ENCODE results near the gene GBE1.

The GBE1 gene

DNA sequence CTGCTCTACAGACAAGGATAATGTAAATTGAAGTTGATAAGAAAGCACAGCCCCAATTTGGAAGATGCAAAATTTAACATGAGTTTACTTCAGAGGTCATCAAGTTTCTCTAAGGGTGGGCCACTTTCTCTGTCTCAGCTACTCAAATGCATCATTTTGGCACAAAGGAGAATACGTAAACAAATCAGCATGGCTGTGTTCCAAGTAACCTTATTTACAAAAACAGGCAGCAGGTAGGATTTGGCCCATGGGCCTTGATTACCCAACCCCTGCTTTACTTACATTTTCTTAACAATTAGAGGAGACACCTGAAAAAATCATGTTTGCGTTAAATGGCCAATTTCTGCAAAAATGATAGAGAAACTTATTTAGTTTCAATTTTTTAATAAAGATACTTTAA, 181.7 kb downstream of the GBE1 start:
- no peak for DNase-seq (ENCODE audit: low read depth)
- TF ChIP-seq, protein P1, sequence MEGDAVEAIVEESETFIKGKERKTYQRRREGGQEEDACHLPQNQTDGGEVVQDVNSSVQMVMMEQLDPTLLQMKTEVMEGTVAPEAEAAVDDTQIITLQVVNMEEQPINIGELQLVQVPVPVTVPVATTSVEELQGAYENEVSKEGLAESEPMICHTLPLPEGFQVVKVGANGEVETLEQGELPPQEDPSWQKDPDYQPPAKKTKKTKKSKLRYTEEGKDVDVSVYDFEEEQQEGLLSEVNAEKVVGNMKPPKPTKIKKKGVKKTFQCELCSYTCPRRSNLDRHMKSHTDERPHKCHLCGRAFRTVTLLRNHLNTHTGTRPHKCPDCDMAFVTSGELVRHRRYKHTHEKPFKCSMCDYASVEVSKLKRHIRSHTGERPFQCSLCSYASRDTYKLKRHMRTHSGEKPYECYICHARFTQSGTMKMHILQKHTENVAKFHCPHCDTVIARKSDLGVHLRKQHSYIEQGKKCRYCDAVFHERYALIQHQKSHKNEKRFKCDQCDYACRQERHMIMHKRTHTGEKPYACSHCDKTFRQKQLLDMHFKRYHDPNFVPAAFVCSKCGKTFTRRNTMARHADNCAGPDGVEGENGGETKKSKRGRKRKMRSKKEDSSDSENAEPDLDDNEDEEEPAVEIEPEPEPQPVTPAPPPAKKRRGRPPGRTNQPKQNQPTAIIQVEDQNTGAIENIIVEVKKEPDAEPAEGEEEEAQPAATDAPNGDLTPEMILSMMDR (conservative IDR thresholded peaks at IDR 0.05; ENCODE audit: low read depth, low read length), result no peak
- no peak overlapping the region for H3K4me3 ChIP-seq (ENCODE audit: low read length)

DNA sequence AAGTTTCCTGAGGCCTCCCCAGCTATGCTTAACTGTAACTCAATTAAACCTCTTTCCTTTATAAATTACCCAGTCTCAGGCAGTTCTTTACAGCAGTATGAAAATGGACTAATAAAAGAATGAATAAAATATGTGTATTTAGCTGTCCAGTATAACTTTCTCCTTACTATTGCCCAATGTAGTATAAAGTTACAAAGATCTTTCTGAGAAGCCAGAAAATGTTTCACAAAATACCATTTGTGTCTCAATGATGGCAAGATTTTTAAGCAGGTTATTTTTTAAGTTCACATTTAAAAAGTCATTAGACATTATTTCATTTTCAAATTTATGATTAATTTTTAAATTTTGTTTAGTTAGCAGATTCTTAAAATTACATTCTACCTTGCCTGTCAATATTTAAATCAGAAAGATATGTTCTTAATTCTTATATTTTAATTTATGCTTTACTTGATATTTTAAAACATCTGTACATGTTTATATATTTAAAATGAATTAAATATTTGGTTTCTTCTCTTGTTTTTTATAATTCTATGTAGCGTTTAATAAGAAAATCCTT, 189.2 kb downstream of the GBE1 start:
- no peak overlapping the region for H3K4me3 ChIP-seq (ENCODE audit: low read length)
- DNase-seq (ENCODE audit: low read depth), result no peak
- TF ChIP-seq, protein P1 (conservative IDR thresholded peaks at IDR 0.05; ENCODE audit: low read depth, low read length), result no peak

DNA sequence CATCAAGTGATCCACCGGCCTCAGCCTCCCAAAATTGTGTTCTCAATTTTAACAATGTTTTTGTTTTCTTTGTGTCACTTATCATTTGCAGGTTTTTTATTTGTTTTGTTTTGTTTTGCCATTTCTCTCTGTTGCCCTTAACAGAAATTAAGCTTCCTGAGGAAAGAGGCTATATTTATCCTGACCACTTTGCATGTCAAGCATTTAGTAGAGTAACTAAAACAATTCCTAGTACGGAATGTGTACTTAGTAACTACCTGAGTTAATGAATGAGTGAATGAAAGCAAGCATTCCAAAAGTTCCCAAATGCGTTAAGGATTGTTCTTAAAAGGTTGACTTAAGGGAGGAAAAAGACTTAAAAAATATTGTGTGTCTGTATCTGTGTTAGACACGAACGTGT, 193.1 kb downstream of the GBE1 start:
- TF ChIP-seq, protein P1 (conservative IDR thresholded peaks at IDR 0.05; ENCODE audit: low read depth, low read length), result no peak
- no peak overlapping the region for H3K4me3 ChIP-seq (ENCODE audit: low read length)
- DNase-seq (ENCODE audit: low read depth), result no peak

DNA sequence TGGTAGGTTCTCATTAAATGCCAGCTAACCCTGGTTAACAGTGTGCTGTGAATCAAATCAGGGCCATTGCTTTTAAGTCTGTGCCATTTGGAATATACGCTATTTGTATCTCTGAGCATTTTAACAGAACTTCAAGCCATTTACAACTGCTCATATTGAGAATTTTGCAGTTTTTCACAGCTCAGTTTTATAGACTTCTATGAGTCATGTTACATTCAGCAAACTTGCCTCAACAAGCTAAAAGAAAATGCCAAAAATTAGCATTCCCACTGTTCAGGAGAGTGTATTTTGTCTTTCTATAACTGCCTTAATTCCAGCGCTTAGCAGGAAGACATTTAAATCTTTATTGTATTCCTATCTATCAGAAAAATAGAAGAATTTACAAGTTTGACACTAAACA, 196.4 kb downstream of the GBE1 start:
- TF ChIP-seq, protein P1 (conservative IDR thresholded peaks at IDR 0.05; ENCODE audit: low read depth, low read length), result no peak
- H3K4me3 ChIP-seq (ENCODE audit: low read length), result no peak overlapping the region
- no peak for DNase-seq (ENCODE audit: low read depth)

DNA sequence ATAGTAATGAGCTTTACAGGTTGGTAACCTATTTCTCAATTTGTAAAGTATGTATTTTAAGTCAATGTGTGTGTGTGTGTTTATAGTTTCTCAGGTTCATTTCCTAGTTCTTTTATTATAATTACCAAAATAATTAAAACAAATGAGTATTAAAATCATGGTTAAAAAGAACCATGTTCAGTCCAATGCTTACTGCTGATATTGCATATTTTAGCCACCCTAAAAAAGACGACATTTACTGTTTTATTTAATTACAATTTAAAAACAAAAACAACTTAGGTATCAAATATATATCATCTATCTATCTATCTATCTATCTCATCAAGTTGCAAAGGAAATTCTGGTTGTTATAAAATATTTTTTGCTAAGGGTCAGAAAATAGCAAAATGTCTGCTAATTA, 203.3 kb downstream of the GBE1 start:
- no peak for DNase-seq (ENCODE audit: low read depth)
- no peak overlapping the region for H3K4me3 ChIP-seq (ENCODE audit: low read length)
- TF ChIP-seq, protein P1 (conservative IDR thresholded peaks at IDR 0.05; ENCODE audit: low read depth, low read length), result no peak

DNA sequence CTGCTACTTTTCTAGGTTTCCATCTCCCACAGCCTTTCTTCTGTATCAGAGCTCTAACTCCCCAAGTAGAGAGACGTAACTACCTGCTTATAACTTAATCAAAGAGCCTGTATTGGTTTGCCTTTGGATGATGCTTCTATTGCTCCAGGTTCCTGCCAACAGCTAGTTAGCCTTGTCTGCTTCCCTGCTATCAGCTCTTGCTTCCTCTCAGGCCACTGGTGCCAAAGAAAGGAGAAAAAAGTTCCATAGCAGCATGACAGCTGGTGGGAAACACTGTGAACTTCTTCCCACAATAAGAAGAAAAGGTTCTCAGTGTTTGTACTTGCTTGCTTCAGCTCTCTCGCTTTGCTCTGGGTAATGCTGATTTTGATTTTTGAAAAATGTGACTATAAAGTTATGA, 206.6 kb downstream of the GBE1 start:
- no peak for DNase-seq (ENCODE audit: low read depth)
- no peak overlapping the region for H3K4me3 ChIP-seq (ENCODE audit: low read length)
- TF ChIP-seq, protein P1 (conservative IDR thresholded peaks at IDR 0.05; ENCODE audit: low read depth, low read length), result no peak

DNA sequence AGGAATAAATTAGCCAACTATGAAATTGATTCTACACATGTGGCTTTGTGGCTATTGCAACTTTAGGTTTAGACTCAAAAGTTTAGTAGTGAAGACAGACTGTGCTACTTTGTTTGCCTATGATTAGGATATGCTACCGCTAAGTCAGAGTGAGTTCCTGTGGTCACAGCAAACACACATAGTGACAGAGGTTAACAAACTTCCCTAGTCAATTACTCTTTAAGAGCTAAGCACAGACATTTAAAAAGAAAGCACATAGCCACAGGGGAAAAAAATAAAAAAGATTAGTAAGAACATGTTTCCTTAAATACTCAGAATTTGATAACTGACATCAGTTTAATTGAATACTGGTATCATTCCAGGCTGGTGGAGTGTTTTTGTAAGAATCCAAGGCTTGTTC, 207.1 kb downstream of the GBE1 start:
- H3K4me3 ChIP-seq (ENCODE audit: low read length), result no peak overlapping the region
- DNase-seq (ENCODE audit: low read depth), result peak; percentile 13
- TF ChIP-seq, protein P1 (conservative IDR thresholded peaks at IDR 0.05; ENCODE audit: low read depth, low read length), result no peak

Data from retinal pigment epithelial cell (primary cell).